Measurements from ENCODE around the gene SND1.

- TF ChIP-seq MEF2A (IDR thresholded peaks at IDR 0.05; ENCODE audit: insufficient read depth, low read depth, low read length) (no peak), CTCF (IDR thresholded peaks at IDR 0.05 in 2 of 3, conservative IDR thresholded peaks at IDR 0.05 in 1 of 3; ENCODE audit: control insufficient read depth in 2 of 3, extremely low read depth in 1 of 3, insufficient read depth in 1 of 3, low read depth in 3 of 3, low read length in 3 of 3) (no peak), RAD21 (IDR thresholded peaks at IDR 0.05; ENCODE audit: insufficient read depth, low read depth, low read length) (no peak), ATF3 (IDR thresholded peaks at IDR 0.05; ENCODE audit: borderline replicate concordance, extremely low read depth, low read depth, low read length) (no peak), BRCA1 (IDR thresholded peaks at IDR 0.05; ENCODE audit: low read depth, low read length) (no peak), ETV6 (conservative IDR thresholded peaks at IDR 0.05 in 1 of 2, IDR thresholded peaks at IDR 0.05 in 1 of 2; ENCODE audit: borderline replicate concordance in 1 of 2, low read depth in 1 of 2) (no peak), CBFB (IDR thresholded peaks at IDR 0.05; ENCODE audit: low read depth) (no peak), USF2 (IDR thresholded peaks at IDR 0.05; ENCODE audit: borderline replicate concordance, low read depth, low read length) (no peak), NFXL1 (IDR thresholded peaks at IDR 0.05; ENCODE audit: borderline replicate concordance) (no peak), REST (IDR thresholded peaks at IDR 0.05; ENCODE audit: low read depth, low read length) (no peak)
Observed at GRCh38 chr7:128113839-128114238, 461.8 kb downstream of the SND1 start.

All from GM12878 (cell line).